Measurements from ENCODE around the gene GHRHR. TPM values are rescaled to one million over a fixed set of nuclear protein-coding genes. Genes with fewer than 3 reads are reported as not detected.

The GHRHR gene
- total and polyA plus RNA-seq, 10 of the 15 experiments (the other 5 are each of a cell fraction or from before 2014, with no cell fraction given), result not detected

DNA sequence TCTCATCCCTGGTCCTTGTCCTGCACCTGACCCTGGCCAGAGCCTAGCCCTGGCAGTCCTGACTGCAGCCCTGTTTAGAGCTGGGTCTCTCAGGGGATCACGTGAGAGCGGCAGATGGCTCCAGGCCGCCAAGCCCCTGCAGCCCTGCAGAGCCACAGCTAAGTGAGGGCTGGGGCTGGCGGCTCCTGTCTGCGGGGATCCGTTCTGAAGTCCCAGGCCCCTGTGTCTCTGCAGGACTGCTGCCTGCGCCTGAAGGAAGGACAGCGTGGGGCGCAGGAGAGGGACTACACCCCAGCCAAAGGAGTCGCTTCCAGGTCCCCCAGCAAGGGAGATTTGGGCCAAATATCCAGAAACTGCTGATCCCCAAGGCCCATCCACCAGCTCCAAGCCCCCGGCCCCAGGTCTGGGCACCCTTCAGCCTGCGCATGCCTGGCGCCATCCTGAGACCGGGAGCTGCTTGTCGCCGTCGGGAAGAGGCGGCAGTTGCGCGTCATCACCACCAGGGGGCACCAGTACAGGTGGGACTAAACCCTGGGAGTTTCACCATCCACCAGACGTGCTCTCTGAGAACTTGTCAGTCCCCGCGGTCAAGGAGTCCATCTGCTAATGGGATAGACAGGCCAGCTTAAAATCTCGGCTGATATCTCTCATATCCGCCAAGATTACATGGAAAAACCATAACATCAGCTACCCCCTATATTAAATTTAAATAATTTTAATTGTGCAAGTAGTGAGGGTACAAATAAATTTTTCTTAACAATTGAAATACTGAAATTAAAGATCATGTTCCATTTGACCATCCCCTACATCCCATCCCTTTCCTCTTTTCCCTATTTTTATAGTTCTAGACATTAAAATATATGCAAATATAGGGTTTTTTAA, 25.1 kb upstream of the GHRHR start:
- ChIA-PET CTCF (interaction anchor here (0.7 to 7.2 kb wide), 30 partner anchors 10 to 261 kb away, joined by 3 to 159 read pairs (median 4); no protein-coding TSS in a partner anchor), SMC1A (ENCODE audit: uncharacterized antibody, unreplicated experiment) (interaction anchor here (1.1 to 3.3 kb wide), 11 partner anchors 9 to 184 kb away, joined by 3 to 49 read pairs (median 6); no protein-coding TSS in a partner anchor), POLR2A (no interaction called here), RAD21 (ENCODE audit: unreplicated experiment) (interaction anchor here (1.0 to 2.6 kb wide), 9 partner anchors 14 to 184 kb away, joined by 3 to 28 read pairs (median 4); no protein-coding TSS in a partner anchor)
- H3K4me2 ChIP-seq (ENCODE audit: control insufficient read depth, insufficient read depth), result no peak overlapping the region
- ATAC-seq, result peak; percentile 93
- H3K9ac ChIP-seq (ENCODE audit: control insufficient read depth, insufficient read depth, low read length), result no peak overlapping the region
- no peaks in the 10 kb centered on the region for H3K9me3 ChIP-seq (replicated peaks; ENCODE audit: control insufficient read depth, insufficient read depth, low read length)
- intact Hi-C loops (cut with micrococcal nuclease; ENCODE audit: unreplicated experiment) (loop anchor here (1.0 to 5.0 kb wide), 2 partner anchors 37 to 184 kb away; no protein-coding TSS in a partner anchor), in situ Hi-C loops (cut with MboI) (no loop called here)
- peak; percentile 99 for FAIRE-seq
- H2AFZ ChIP-seq (ENCODE audit: control insufficient read depth, low read depth, low read length), result no peak overlapping the region
- H3K27me3 ChIP-seq (replicated peaks in 1 of 2; ENCODE audit: control insufficient read depth in 2 of 2, insufficient read depth in 2 of 2, low read length in 1 of 2), result no peaks in the 10 kb centered on the region; a peak in 1 of 4 replicates
- no peak overlapping the region for H3K27ac ChIP-seq (ENCODE audit: control insufficient read depth, insufficient read depth)
- DNase-seq (ENCODE audit: low read depth, low spot score), result peak; percentile 32
- TF ChIP-seq CREM (IDR thresholded peaks at IDR 0.05; ENCODE audit: low read depth), result peak; percentile 80
- TF ChIP-seq CREB1 (IDR thresholded peaks at IDR 0.05; ENCODE audit: low read depth), result peak; percentile 63
- peak; percentile 46; the same call in 1 of the 2 replicates for TF ChIP-seq RAD21 (IDR thresholded peaks at IDR 0.05; ENCODE audit: insufficient read depth, low read depth, low read length)
- no peak for TF ChIP-seq HCFC1 (IDR thresholded peaks at IDR 0.05; ENCODE audit: low read length)
- TF ChIP-seq NFYB (IDR thresholded peaks at IDR 0.05; ENCODE audit: insufficient read depth, low read depth, low read length), result no peak
- TF ChIP-seq NFXL1 (IDR thresholded peaks at IDR 0.05; ENCODE audit: borderline replicate concordance), result no peak
- no peak for TF ChIP-seq RFX5 (IDR thresholded peaks at IDR 0.05; ENCODE audit: low read depth, low read length)
- peak; percentile 38 for TF ChIP-seq RELA (IDR thresholded peaks at IDR 0.05; ENCODE audit: borderline replicate concordance, partially characterized antibody)
- TF ChIP-seq IRF4 (IDR thresholded peaks at IDR 0.05; ENCODE audit: low read depth, low read length), result 0 out of 2 replicates have a peak, but pooled peaks have one; percentile 53
- peak in 1 of 2 experiments; percentile 24; a peak in 1 of 4 replicates for TF ChIP-seq IKZF2 (IDR thresholded peaks at IDR 0.05)
- no peak for TF ChIP-seq ZSCAN29 (IDR thresholded peaks at IDR 0.05)
- no peak for TF ChIP-seq KAT2A (conservative IDR thresholded peaks at IDR 0.05; ENCODE audit: control insufficient read depth, low read depth, low read length)
- TF ChIP-seq TCF12 (IDR thresholded peaks at IDR 0.05; ENCODE audit: low read depth, low read length), result no peak
- TF ChIP-seq RBBP5 (conservative IDR thresholded peaks at IDR 0.05), result no peak
- peak; percentile 82 for TF ChIP-seq SMC3 (IDR thresholded peaks at IDR 0.05; ENCODE audit: borderline replicate concordance, low read length)
- TF ChIP-seq BHLHE40 (IDR thresholded peaks at IDR 0.05; ENCODE audit: borderline replicate concordance in 1 of 2, low read depth in 2 of 2, low read length in 1 of 2), result no peak
- no peak for TF ChIP-seq MYB (IDR thresholded peaks at IDR 0.05; ENCODE audit: borderline replicate concordance, low read depth, low read length)
- TF ChIP-seq SMARCA5 (IDR thresholded peaks at IDR 0.05), result 0 out of 2 replicates have a peak, but pooled peaks have one; percentile 28
- no peak for TF ChIP-seq RUNX3 (IDR thresholded peaks at IDR 0.05; ENCODE audit: low read length)
- TF ChIP-seq CBX3 (IDR thresholded peaks at IDR 0.05; ENCODE audit: borderline replicate concordance, low read depth), result no peak
- TF ChIP-seq NRF1 (conservative IDR thresholded peaks at IDR 0.05; ENCODE audit: low read depth, low read length), result 0 out of 2 replicates have a peak, but pooled peaks have one; percentile 18
- TF ChIP-seq YY1 (IDR thresholded peaks at IDR 0.05; ENCODE audit: low read depth, low read length), result peak; percentile 76
- TF ChIP-seq IKZF1 (conservative IDR thresholded peaks at IDR 0.05), result peak; percentile 61
- TF ChIP-seq, protein P1, sequence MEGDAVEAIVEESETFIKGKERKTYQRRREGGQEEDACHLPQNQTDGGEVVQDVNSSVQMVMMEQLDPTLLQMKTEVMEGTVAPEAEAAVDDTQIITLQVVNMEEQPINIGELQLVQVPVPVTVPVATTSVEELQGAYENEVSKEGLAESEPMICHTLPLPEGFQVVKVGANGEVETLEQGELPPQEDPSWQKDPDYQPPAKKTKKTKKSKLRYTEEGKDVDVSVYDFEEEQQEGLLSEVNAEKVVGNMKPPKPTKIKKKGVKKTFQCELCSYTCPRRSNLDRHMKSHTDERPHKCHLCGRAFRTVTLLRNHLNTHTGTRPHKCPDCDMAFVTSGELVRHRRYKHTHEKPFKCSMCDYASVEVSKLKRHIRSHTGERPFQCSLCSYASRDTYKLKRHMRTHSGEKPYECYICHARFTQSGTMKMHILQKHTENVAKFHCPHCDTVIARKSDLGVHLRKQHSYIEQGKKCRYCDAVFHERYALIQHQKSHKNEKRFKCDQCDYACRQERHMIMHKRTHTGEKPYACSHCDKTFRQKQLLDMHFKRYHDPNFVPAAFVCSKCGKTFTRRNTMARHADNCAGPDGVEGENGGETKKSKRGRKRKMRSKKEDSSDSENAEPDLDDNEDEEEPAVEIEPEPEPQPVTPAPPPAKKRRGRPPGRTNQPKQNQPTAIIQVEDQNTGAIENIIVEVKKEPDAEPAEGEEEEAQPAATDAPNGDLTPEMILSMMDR (IDR thresholded peaks at IDR 0.05 in 2 of 3, conservative IDR thresholded peaks at IDR 0.05 in 1 of 3; ENCODE audit: control insufficient read depth in 2 of 3, extremely low read depth in 1 of 3, insufficient read depth in 1 of 3, low read depth in 3 of 3, low read length in 3 of 3), result peak; percentile 92 to 99 (median 95); a peak in 5 of 6 replicates
- TF ChIP-seq ZNF24 (IDR thresholded peaks at IDR 0.05), result 0 out of 2 replicates have a peak, but pooled peaks have one; percentile 9
- no TSS peak for BruUV-seq (replicated peaks)
- no peaks in the 10 kb centered on the region for H3K79me2 ChIP-seq (ENCODE audit: control insufficient read depth, insufficient read depth, low read length)
- H3K4me1 ChIP-seq (ENCODE audit: control insufficient read depth, insufficient read depth, low read length), result no peaks in the 10 kb centered on the region
- no peaks in the 10 kb centered on the region for H3K36me3 ChIP-seq (ENCODE audit: control insufficient read depth in 2 of 2, insufficient read depth in 2 of 2, low read length in 1 of 2)
- no peaks in the 10 kb centered on the region for H4K20me1 ChIP-seq (ENCODE audit: control insufficient read depth, insufficient read depth)
- 19% methylated on average over 25 of the region's 25 CpGs for WGBS (ENCODE audit: insufficient coverage, insufficient replicate concordance, low lambda C conversion rate, missing lambda C conversion rate)
- no peak overlapping the region for H3K4me3 ChIP-seq

Data from GM12878 (cell line).